NOMO-1 (cell line): Measurements from ENCODE around the gene PGM2L1.

Experiments used
- DNase-seq, 2 experiments: peaks; one replicate each; lab custom pipeline; 2025; ENCODE audit not compliant: unreplicated experiment in 2 of 2; lab: John Stamatoyannopoulos, UW

The PGM2L1 gene

DNA sequence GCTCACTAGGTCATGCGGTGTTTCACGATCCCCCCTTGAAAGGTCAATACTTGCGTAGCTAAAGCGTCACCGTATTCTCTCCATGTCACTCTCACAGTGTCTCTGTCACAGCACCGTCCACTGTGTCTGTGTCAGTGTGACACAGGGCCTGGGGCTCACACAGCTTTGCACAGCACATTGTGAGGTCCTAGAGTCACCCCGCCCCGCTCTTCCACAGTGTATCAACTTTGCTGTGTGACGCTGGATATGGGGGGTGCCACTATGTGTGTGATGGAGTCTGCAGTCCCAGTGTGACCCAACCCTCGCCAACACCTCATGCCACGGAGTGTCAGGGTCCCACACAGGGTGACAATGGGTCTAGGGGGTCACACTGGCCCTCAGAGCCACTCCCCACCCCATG is 87.4 kb downstream of the PGM2L1 start:
- no peak for DNase-seq

DNA sequence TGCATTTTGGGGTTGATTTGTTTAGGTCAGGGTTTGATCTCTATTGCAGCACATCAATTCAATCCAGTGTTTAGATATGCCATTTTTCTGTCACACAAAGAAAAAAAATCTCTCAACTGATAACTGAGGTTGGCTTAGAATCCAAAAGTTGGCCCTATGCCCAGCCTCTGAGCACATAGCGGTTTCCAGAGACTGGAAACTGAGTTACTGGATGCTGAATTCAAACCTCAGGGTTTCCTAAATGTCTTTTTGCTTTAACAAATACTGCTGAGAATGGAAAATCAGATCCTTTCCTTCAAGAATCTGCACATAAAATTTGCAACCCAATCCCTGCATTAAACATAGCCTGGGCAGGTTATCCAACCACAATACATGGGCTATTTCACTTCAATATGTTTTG is 90.8 kb downstream of the PGM2L1 start:
- DNase-seq, result no peak

DNA sequence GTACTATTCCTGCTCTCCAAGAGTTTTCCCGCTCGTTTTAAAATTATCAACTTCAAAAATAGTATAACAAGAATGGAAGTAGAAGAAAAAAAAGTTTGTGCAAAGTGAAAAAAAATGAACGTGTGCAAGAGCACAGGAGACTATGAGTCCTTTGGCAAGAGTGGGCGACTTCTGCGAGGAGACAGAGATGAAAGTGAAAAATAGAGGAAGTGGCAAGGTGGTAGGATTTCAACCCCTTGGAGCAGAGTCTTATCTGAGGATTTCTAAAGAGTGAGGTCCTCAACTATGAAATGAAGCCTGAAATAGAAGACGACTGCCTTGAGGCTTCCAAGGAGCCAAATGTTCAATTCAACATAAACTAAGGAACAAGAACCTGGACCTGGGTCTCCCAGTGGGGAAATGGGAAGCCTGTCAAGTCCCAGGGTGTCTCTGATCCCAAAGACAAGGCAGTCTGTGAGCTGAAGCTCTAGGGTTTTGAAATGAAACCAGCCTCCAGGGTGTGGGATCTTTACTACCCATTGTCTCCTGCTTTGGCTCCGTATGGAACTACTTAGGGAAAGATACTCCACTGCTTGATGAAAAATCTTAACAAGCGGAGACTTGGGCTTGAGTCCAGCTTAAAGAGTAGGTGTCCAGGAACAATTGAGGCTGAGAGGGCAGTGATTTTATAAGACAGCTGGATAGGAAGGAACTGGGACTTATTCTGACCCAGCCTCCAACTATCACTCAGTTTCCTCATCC is 91.6 kb downstream of the PGM2L1 start:
- peak; percentile 4 to 76 for DNase-seq

DNA sequence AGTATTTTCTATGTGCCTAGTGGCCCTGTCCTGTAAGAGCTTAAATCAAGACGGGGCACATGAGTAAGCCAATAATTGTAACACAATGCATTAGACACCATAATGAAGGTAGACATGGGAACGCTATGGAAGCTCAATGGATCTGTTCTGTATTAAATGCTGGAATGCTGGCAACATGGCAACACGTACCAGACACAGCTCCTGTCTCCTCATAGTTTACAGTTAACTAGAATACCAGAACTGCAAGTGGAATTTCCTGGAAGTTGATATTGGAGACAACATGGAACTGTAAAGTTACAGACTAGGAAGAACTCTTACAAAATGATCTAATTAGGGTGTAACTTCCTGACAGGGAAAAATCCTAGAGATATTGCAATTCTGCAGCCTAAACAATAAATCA is 99.2 kb downstream of the PGM2L1 start:
- no peak for DNase-seq

DNA sequence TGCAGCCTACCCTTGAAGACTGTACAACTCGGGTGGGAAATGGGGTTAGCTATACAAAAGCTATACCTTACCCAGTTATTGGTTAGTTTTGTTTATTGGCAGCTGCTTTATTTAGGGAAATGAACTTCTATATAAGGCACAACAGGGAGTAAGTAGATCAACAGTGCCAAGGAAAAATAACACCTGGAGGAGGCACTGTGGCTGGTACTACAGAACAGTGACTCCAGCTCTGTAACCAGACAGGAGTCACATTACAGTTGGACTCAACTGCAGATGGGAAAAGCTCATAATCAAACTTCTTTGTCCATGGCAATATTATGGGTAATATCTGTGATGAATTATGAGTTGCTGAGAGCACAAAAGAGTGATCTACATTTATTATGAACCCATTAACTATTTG is 100.7 kb downstream of the PGM2L1 start:
- DNase-seq, result no peak

DNA sequence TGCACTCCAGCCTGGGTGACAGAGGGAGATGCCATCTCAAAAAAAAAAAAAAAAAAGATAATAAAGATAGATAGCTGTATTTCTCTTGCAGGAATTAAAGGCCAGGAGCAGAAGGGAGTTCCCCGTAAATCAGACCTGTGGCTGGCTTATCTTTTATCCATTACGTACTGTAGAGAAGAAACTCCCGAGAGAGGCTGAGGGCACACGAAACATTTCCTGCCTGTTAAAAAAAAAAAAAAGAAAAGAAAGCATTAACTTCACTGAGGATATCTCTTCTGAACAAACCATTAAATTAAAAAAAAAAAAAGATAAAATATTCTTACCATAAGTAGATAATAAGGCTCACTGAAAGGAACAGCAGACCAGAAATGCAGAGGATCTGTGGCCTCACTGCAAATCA is 109.3 kb downstream of the PGM2L1 start:
- no peak for DNase-seq

DNA sequence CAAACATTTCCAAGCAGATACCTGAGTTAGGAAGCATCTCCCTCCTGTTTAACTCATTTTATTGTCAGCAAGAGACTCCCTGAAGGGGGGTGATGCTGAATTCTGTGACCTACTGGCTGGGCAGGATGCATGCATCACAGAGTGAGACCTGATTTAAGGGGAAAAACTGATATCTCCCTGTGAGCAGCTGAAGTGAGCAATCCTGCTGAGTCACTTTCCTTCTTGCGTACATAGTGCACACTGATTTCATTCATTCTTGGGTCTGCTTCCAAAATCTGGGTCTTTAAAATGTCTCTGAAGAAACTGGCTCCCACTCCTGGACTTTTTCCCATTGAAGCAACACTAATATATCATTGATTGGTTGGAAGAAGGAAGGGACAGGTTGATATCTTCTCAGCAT is 110.1 kb downstream of the PGM2L1 start:
- no peak for DNase-seq

DNA sequence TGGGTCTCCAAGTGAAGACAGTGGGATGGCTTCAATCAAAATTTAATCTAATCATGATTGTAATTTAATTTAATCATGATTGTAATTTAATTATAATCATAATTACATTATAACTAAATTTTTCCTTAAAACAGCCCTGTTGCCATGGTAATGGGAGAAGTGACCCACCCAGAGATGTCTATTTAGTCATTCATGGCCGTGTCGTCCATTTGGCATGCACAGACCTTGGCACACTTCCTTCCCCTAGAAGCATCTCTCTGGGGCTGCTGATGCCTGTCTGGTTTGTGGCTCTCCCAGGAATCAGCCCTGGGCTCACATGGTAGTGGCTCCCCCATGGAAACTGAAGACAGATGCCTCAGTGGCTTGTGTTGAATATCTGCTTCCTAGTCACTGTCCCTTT is 113.8 kb downstream of the PGM2L1 start:
- no peak for DNase-seq

DNA sequence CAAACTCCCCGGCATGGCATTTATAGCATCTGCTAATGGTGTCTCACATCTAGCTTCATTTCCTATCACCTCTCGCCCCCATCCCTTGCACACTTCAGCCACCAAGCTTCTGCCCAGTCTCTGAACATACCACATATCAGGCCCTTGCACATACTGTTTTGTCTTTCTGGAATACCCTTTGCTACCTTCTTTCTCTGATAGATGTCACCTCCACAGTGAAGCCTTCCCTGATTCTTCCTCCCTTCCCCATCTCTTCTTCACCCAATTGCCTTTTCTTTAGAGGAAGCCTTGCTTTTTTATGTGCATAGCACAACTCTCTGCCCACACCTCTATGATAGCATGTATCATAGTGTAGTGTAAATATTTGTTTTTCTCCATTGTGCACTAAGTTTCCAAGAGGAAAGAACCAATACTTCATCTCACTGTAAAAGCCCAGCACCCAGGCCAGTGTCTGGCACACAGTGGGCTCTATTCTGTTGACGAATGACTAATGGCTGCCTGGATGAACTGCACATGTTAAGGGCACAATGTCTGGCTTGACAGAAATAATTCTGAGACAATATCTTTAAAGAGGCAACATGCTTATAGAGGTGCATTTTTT is 114.6 kb downstream of the PGM2L1 start:
- no peak for DNase-seq

DNA sequence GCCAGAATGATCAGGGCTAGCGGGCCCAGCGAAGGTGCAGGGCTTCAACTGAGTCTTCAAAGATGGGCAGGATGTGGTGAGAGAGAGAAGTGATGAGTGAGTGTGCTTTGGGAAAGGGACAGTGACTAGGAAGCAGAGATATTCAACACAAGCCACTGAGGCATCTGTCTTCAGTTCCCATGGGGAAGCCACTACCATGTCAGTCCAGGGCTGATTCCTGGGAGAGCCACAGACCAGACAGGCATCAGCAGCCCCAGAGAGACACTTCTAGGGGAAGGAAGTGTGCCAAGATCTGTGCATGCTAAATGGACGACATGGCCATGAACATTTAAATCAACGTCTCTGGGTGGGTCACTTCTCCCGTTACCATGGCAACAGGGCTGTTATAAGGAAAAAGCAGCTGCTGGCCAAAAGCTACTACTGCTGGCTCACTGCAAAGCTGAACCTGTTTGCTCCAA is 115.3 kb downstream of the PGM2L1 start:
- no peak for DNase-seq

DNA sequence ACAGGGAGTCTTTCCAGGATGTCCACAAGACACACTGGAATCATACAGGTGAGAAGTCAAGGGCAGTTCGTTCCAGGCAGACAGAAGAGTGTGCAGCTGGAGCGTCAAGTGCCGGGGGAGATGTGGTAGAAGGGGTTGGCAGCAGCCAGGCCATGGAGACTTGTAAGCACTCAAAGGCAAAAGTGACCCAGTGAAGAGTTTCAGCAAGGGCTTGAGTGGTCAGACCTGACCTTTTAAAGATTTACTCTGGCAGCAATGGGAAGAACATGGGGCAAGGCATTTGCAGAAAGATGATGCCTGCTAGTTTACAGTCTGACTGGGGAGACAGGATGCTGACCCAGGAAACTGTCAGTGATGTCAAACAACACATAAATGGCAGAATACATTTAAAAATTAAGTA is 115.8 kb downstream of the PGM2L1 start:
- DNase-seq, result no peak

DNA sequence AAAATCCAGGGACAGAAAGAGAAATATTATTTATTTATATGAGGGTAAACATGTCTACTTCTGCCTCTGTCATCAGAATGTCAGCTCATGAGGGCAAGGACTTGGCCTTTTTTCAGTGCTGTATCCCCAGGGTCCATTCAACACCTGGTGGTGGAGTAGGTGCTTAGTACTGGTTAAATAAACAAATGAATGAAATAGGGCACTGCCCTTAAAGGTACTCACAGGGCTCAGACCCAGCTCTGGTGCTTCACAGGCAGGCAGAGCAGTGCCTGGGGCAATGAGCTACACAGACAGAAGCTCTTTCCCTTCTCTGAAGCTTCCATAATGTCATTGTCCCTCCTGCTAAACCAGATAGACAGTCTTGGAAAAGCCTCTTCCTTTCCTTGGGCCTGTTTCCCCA is 117.7 kb downstream of the PGM2L1 start:
- DNase-seq, result no peak
